Right lobe of liver (tissue), 6 donors: ENCODE measurements around the gene SLC35B2. TPM values are rescaled to one million over a fixed set of nuclear protein-coding genes. Genes with fewer than 3 reads are reported as not detected.

ENCODE experiments used
- ATAC-seq, 4 donors: fragments of 200-7000 bp; cut with Tn5 transposase; one replicate each; pipeline ENCODE4 v1.9.1; 2020; ENCODE audit warnings: mild to moderate bottlenecking in 4 of 4, moderate library complexity in 4 of 4
- DNase-seq, 3 donors: peaks; one replicate each; pipeline ENCODE4 v3.0.0-alpha.2; 2020
- H3K27ac ChIP-seq, 3 donors: fragments of 200-600 bp; one replicate each; pipeline ENCODE4 v1.8.0; 2022
- H3K27me3 ChIP-seq, 2 donors: fragments of 200-600 bp; one replicate each; pipeline ENCODE4 v1.8.0; 2022
- H3K36me3 ChIP-seq, 4 donors: fragments of 200-600 bp; sonication (generic) in 1 of 4; one replicate each; pipeline versions ENCODE4 v1.5.1 to v1.8.0; 2017 to 2022; ENCODE audit warnings: control low read depth in 1 of 4
- H3K4me1 ChIP-seq, 4 donors: fragments of 200-600 bp; sonication (generic) in 1 of 4; one replicate each; pipeline versions ENCODE4 v1.5.1 to v1.8.0; 2017 to 2022; ENCODE audit warnings: control low read depth in 1 of 4
- H3K4me3 ChIP-seq, 3 donors: fragments of 200-600 bp; one replicate each; pipeline ENCODE4 v1.8.0; 2022
- H3K9me3 ChIP-seq, 4 donors: fragments of 200-600 bp; sonication (generic) in 1 of 4; one replicate each; pipeline versions ENCODE4 v1.5.1 to v1.8.0; 2017 to 2022; ENCODE audit warnings: control low read depth in 1 of 4
- CTCF ChIP-seq, 4 donors: fragments of 200-600 bp in 3 of 4; fragments of 450-650 bp in 1 of 4; IDR thresholded peaks; one replicate each; pipeline versions ENCODE4 v1.5.1 to v1.8.0; 2016 to 2022; ENCODE audit warnings: antibody characterized with exemption in 4 of 4, mild to moderate bottlenecking in 2 of 4
- POLR2A ChIP-seq: fragments of 450-650 bp; IDR thresholded peaks from one replicate; pipeline ENCODE4 v1.6.1; 2017; ENCODE audit warnings: antibody characterized with exemption, mild to moderate bottlenecking
- WGBS: methylation state at CpG from one replicate; pipeline ENCODE4 v1.1.6; 2018; ENCODE audit warnings: low coverage, low lambda C conversion rate; ENCODE audit not compliant: insufficient coverage; ENCODE audit errors: missing lambda C conversion rate; 5-methylcytosine and 5-hydroxymethylcytosine counted together
- intact Hi-C, 2 donors: fragments of 100-400 bp; cut with DNase I; formaldehyde crosslinking; loops; one replicate each; pipeline versions ENCODE4 v1.11.2 to v1.14.1; 2022
- microRNA counts: library from miRNA; unstranded; fragments of <30 nt; microRNA quantifications from one replicate; lab custom pipeline; 2016
- small RNA-seq, 2 experiments: library from RNA; depleted of rRNA; stranded (forward); fragments of <200 nt; gene quantifications; one replicate each; pipeline ENCODE3, GENCODE V24; 2016
- total RNA-seq, 6 experiments: library from RNA; depleted of rRNA in 2 of 6; stranded (reverse); fragments of >200 nt in 2 of 6; fragmentation: NEBNext Ultra II Directional in 3 of 6; extraction: Animal tissue kit (Norgen Biotek cat#: 25700) in 3 of 6; gene quantifications; one replicate each; pipeline versions ENCODE4 v1.1.0 to v1.2.4, GENCODE V29; 2016 to 2023
- donor health status: DM: no; HTN: yes; CAD: no.
- donor health status: DM: no; HTN: no; CAD: no.
- donor health status: DM: no; HTN: no; CAD: no.
- donor health status: DM: no; HTN: yes; CAD: no.
- donor health status: DM: no; HTN: yes; CAD: no.

SLC35B2 gene
- total RNA-seq, 6 experiments from 2014 or later: 15.1 to 29.0 (median 20.9) TPM

- no peaks in the 10 kb centered on the region for H3K36me3 ChIP-seq
- H3K27ac ChIP-seq: no peak overlapping the region
These were observed 49.4 kb downstream of the SLC35B2 start for GRCh38 chr6:44207966-44208365.

More at GRCh38 chr6:44207966-44208365, 49.4 kb downstream of the SLC35B2 start:
- Histone ChIP-seq H3K4me1 (peaks cover 0 to 10% (median 4%) of the 10 kb centered on the region in 4 donors), H3K4me3 (no peak overlapping the region), H3K9me3 (no peaks in the 10 kb centered on the region), H3K27me3 (no peaks in the 10 kb centered on the region)
- peak; percentile 75 to 89 (median 87) for ATAC-seq
- TF ChIP-seq CTCF (IDR thresholded peaks at IDR 0.05) (no peak), POLR2A (no peak)
- 28% methylated on average over 6 of the region's 6 CpGs for WGBS
- DNase-seq: peak in 1 of 3 donors; percentile 53
- intact Hi-C loops: no loop called here

MicroRNAs encoded within 50 kb of the gene (microRNA counts, 767-probe panel; counts per million panel counts)
- microRNA hsa-miR-4647 (lab: Ali Mortazavi, UCI): 237 counts per million

Small RNA genes within 50 kb of the gene (small RNA-seq; reads per million reads assigned to genes)
- 0 reads per million in 2 experiments for gene RN7SL811P

Other genes starting within 250 kb of the SLC35B2 start
- 10 to 100 TPM; 26.5 to 70.0 (median 35.4) TPM for gene MRPL14, start 130.1 kb downstream of the SLC35B2 start, total RNA-seq
- gene TMEM63B, start 130.0 kb downstream of the SLC35B2 start, total RNA-seq: 10 to 100 TPM; 30.6 to 41.0 (median 36.8) TPM
- under 1 TPM in 2 of 6 experiments, not detected in 4; 0.22 to 0.31 TPM for gene CAPN11, start 98.7 kb downstream of the SLC35B2 start, total RNA-seq
- not detected for gene MYMX, start 40.6 kb downstream of the SLC35B2 start, total RNA-seq
- gene SLC29A1, start 33.9 kb downstream of the SLC35B2 start, total RNA-seq: 10 to 100 TPM; 27.4 to 51.3 (median 31.4) TPM
- 100 to 1,000 TPM; 183 to 566 (median 345) TPM for gene HSP90AB1, start 10.4 kb downstream of the SLC35B2 start, total RNA-seq
- gene NFKBIE, start 8.0 kb upstream of the SLC35B2 start, total RNA-seq: 10 to 100 TPM in 3 of 6 experiments, 1 to 10 TPM in 3; 2.5 to 30.2 (median 10.8) TPM
- gene TMEM151B, start 12.9 kb upstream of the SLC35B2 start, total RNA-seq: not detected
- gene AARS2, start 55.8 kb upstream of the SLC35B2 start, total RNA-seq: 1 to 10 TPM; 5.5 to 9.8 (median 7.0) TPM
- gene SPATS1, start 85.1 kb upstream of the SLC35B2 start, total RNA-seq: not detected
- gene CDC5L, start 130.2 kb upstream of the SLC35B2 start, total RNA-seq: 10 to 100 TPM in 5 of 6 experiments, 1 to 10 TPM in 1; 9.2 to 13.0 (median 11.2) TPM